SK-N-SH treated with all-trans-retinoic acid at 6 μM for 48 hours (cell line): Measurements from ENCODE around the gene PPARA.

ENCODE experiments used
- ATAC-seq: fragments of 200-7000 bp; cut with Tn5 transposase; 3 replicates; pipeline ENCODE4 v1.9.1; 2020; ENCODE audit warnings: mild to moderate bottlenecking, moderate library complexity
- ARNTL ChIP-seq: fragments of 450-650 bp; formaldehyde crosslinking; IDR thresholded peaks from 2 replicates; pipeline ENCODE4 v1.5.0; 2020; ENCODE audit warnings: low read depth, mild to moderate bottlenecking, moderate library complexity, borderline replicate concordance
- BACH2 ChIP-seq: fragments of 250-450 bp; sonication (Bioruptor Pico); IDR thresholded peaks from 2 replicates; pipeline ENCODE4 v1.9.0; 2021; ENCODE audit warnings: mild to moderate bottlenecking, borderline replicate concordance
- CREB5 ChIP-seq: fragments of 250-450 bp; sonication (Bioruptor Pico); IDR thresholded peaks from 2 replicates; pipeline ENCODE4 v1.5.1; 2020; ENCODE audit warnings: low read depth, mild to moderate bottlenecking, moderate library complexity
- CSDC2 ChIP-seq: fragments of 250-450 bp; sonication (Bioruptor Pico); IDR thresholded peaks from 2 replicates; pipeline ENCODE4 v1.5.0; 2020; ENCODE audit warnings: mild to moderate bottlenecking, moderate library complexity
- CSRNP3 ChIP-seq: fragments of 250-450 bp; sonication (Bioruptor Pico); IDR thresholded peaks from 2 replicates; pipeline ENCODE4 v1.5.1; 2021; ENCODE audit warnings: mild to moderate bottlenecking, moderate library complexity
- ESRRG ChIP-seq: fragments of 250-450 bp; sonication (Bioruptor Pico); IDR thresholded peaks from 2 replicates; pipeline ENCODE4 v1.6.1; 2021; ENCODE audit warnings: mild to moderate bottlenecking
- GLIS3 ChIP-seq: fragments of 250-450 bp; sonication (Bioruptor Pico); IDR thresholded peaks from 2 replicates; pipeline ENCODE4 v1.5.0; 2020; ENCODE audit warnings: mild to moderate bottlenecking, moderate library complexity
- ISL1 ChIP-seq: fragments of 250-450 bp; sonication (Bioruptor Pico); IDR thresholded peaks from 2 replicates; pipeline ENCODE4 v2.1.2; 2022; ENCODE audit warnings: mild to moderate bottlenecking, moderate library complexity
- OSR1 ChIP-seq: fragments of 250-450 bp; sonication (Bioruptor Pico); IDR thresholded peaks from 2 replicates; pipeline ENCODE4 v1.8.0; 2022; ENCODE audit warnings: moderate library complexity, mild to moderate bottlenecking, inconsistent platforms
- POU6F1 ChIP-seq: fragments of 250-450 bp; sonication (Bioruptor Pico); IDR thresholded peaks from 2 replicates; pipeline ENCODE4 v1.8.0; 2021; ENCODE audit warnings: low read depth, mild to moderate bottlenecking, moderate library complexity, borderline replicate concordance
- PPARA ChIP-seq: fragments of 250-450 bp; sonication (Bioruptor Pico); IDR thresholded peaks from 2 replicates; pipeline ENCODE4 v1.5.0; 2020; ENCODE audit warnings: mild to moderate bottlenecking, borderline replicate concordance
- RARB ChIP-seq: fragments of 250-450 bp; sonication (Bioruptor Pico); IDR thresholded peaks from 2 replicates; pipeline ENCODE4 v1.8.0; 2021; ENCODE audit warnings: mild to moderate bottlenecking, moderate library complexity
- SNAI2 ChIP-seq: fragments of 250-450 bp; sonication (Bioruptor Pico); IDR thresholded peaks from 2 replicates; pipeline ENCODE4 v1.5.0; 2020; ENCODE audit warnings: mild to moderate bottlenecking, moderate library complexity
- TCF4 ChIP-seq: fragments of 250-450 bp; sonication (Bioruptor Pico); IDR thresholded peaks from 2 replicates; pipeline ENCODE4 v1.8.0; 2021; ENCODE audit warnings: mild to moderate bottlenecking, moderate library complexity, borderline replicate concordance
- TOX ChIP-seq: fragments of 250-450 bp; sonication (Bioruptor Pico); IDR thresholded peaks from 2 replicates; pipeline ENCODE4 v1.8.0; 2021; ENCODE audit warnings: mild to moderate bottlenecking, moderate library complexity, borderline replicate concordance
- TSHZ2 ChIP-seq: fragments of 250-450 bp; sonication (Bioruptor Pico); IDR thresholded peaks from 2 replicates; pipeline ENCODE4 v1.5.0; 2020; ENCODE audit warnings: mild to moderate bottlenecking, moderate library complexity
- ZFP3 ChIP-seq: fragments of 250-450 bp; sonication (Bioruptor Pico); IDR thresholded peaks from 2 replicates; pipeline ENCODE4 v1.5.0; 2020; ENCODE audit warnings: mild to moderate bottlenecking, moderate library complexity
- ZFP30 ChIP-seq: fragments of 450-650 bp; formaldehyde crosslinking; IDR thresholded peaks from 2 replicates; pipeline ENCODE4 v1.5.0; 2022; ENCODE audit warnings: mild to moderate bottlenecking, moderate library complexity
- ZNF565 ChIP-seq: fragments of 450-650 bp; formaldehyde crosslinking; conservative IDR thresholded peaks from 2 replicates; pipeline ENCODE4 v1.5.0; 2020; ENCODE audit warnings: low read depth, mild to moderate bottlenecking, moderate library complexity
- ZNF70 ChIP-seq: fragments of 450-650 bp; formaldehyde crosslinking; IDR thresholded peaks from 2 replicates; pipeline ENCODE4 v1.5.0; 2020; ENCODE audit warnings: mild to moderate bottlenecking, moderate library complexity
- ZNF8 ChIP-seq: fragments of 450-650 bp; formaldehyde crosslinking; IDR thresholded peaks from 2 replicates; pipeline ENCODE4 v1.5.0; 2020; ENCODE audit warnings: mild to moderate bottlenecking, moderate library complexity

The PPARA gene

DNA sequence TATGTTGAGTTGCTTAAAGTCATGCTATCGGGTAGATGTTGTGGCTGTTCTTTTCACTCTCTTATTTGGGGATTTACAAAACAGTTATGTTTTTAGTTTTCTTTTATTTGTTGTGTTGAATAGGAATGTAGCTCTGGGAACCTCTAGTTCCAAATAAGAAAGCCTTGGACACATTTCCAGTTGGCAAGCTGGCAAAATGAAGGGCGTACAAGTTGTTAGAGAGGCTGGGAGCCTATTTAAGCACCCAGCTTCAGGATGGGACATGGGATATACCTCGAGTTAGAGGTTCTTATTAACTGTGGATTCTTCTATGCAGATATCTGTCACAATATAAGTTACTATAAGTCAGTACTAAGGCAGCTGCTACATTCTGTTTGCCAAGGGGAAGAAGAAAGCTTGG is 22.8 kb downstream of the PPARA start:
- TF ChIP-seq OSR1 (CRISPR knock-in tag), result no peak
- TF ChIP-seq ZNF8 (CRISPR knock-in tag), result no peak
- TF ChIP-seq ZNF565 (CRISPR knock-in tag), result no peak
- TF ChIP-seq CREB5 (CRISPR knock-in tag), result no peak
- no peak for TF ChIP-seq ZFP3 (CRISPR knock-in tag)
- no peak for TF ChIP-seq GLIS3 (CRISPR knock-in tag)
- no peak for TF ChIP-seq RARB (CRISPR knock-in tag)
- no peak for TF ChIP-seq TSHZ2 (CRISPR knock-in tag)
- TF ChIP-seq ISL1 (CRISPR knock-in tag), result no peak
- no peak for TF ChIP-seq CSRNP3 (CRISPR knock-in tag)
- TF ChIP-seq SNAI2 (CRISPR knock-in tag), result no peak
- TF ChIP-seq ARNTL (CRISPR knock-in tag), result no peak
- TF ChIP-seq CSDC2 (CRISPR knock-in tag), result no peak
- no peak for TF ChIP-seq ZFP30
- no peak for TF ChIP-seq TCF4 (CRISPR knock-in tag)
- TF ChIP-seq ZNF70 (CRISPR knock-in tag), result no peak
- no peak for TF ChIP-seq TOX (CRISPR knock-in tag)
- TF ChIP-seq BACH2 (CRISPR knock-in tag), result no peak
- no peak for TF ChIP-seq PPARA (CRISPR knock-in tag)
- no peak for TF ChIP-seq ESRRG (CRISPR knock-in tag)
- TF ChIP-seq, all 23 proteins: peak for 0
- ATAC-seq, result no peak

DNA sequence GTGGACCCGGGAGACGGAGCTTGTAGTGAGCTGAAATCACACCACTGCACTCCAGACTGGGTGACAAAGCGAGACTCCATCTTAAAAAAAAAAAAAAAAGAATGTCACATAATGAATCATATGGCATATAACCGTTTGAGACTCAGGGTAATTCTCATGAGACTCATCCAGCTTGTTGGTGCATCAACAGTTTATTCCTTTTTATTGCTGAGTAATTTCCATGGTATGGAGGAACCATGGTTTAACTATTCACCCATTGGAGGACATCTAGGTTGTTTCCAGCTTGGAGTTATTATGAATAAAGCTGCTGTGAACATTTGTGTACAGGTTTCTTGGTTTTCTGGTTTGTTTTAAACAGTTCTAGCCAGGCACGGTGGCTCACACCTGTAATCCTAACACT is 25.3 kb downstream of the PPARA start:
- no peak for ATAC-seq
- TF ChIP-seq CSDC2 (CRISPR knock-in tag) (no peak), BACH2 (CRISPR knock-in tag) (no peak), OSR1 (CRISPR knock-in tag) (no peak)
- TF ChIP-seq, all 23 proteins: peak for 0

GRCh38 chr22:46176508-46177003 is 26.2 kb downstream of the PPARA start:
- ATAC-seq, result no peak
- TF ChIP-seq ZNF70 (CRISPR knock-in tag), result no peak
- no peak for TF ChIP-seq CSDC2 (CRISPR knock-in tag)
- TF ChIP-seq ISL1 (CRISPR knock-in tag), result no peak
- TF ChIP-seq CREB5 (CRISPR knock-in tag), result no peak
- TF ChIP-seq BACH2 (CRISPR knock-in tag), result no peak
- TF ChIP-seq POU6F1, result no peak
- no peak for TF ChIP-seq ZNF8 (CRISPR knock-in tag)
- TF ChIP-seq ZNF565 (CRISPR knock-in tag), result no peak
- TF ChIP-seq PPARA (CRISPR knock-in tag), result no peak
- TF ChIP-seq ZFP3 (CRISPR knock-in tag), result no peak
- TF ChIP-seq ESRRG (CRISPR knock-in tag), result no peak
- no peak for TF ChIP-seq CSRNP3 (CRISPR knock-in tag)
- TF ChIP-seq GLIS3 (CRISPR knock-in tag), result no peak
- TF ChIP-seq TCF4 (CRISPR knock-in tag), result no peak
- TF ChIP-seq ARNTL (CRISPR knock-in tag), result no peak
- TF ChIP-seq ZFP30, result no peak
